Smooth muscle cell (in vitro differentiated cells): Measurements from ENCODE around the gene ISL2. TPM values are rescaled to one million over a fixed set of nuclear protein-coding genes. Genes with fewer than 3 reads are reported as not detected.

Experiments
- DNase-seq: peaks from one replicate; lab custom pipeline; 2025; ENCODE audit not compliant: unreplicated experiment; lab: John Stamatoyannopoulos, UW
- H2AFZ ChIP-seq: fragments of 200-600 bp; sonication (generic); 2 replicates; pipeline ENCODE4 v1.6.0; 2016; ENCODE audit warnings: antibody characterized with exemption, low read depth, mild to moderate bottlenecking
- H3F3A ChIP-seq: fragments of 200-600 bp; sonication (generic); 2 replicates; pipeline ENCODE4 v1.6.0; 2017; ENCODE audit warnings: antibody characterized with exemption, low read depth
- H3K27ac ChIP-seq: fragments of 200-600 bp; sonication (generic); 2 replicates; pipeline ENCODE4 v1.5.1; 2016; ENCODE audit warnings: low read depth, mild to moderate bottlenecking
- H3K27me3 ChIP-seq: fragments of 200-600 bp; sonication (generic); 2 replicates; pipeline ENCODE4 v1.6.1; 2016; ENCODE audit warnings: low read depth, mild to moderate bottlenecking
- H3K36me3 ChIP-seq: fragments of 200-600 bp; sonication (generic); 2 replicates; pipeline ENCODE4 v1.5.1; 2016; ENCODE audit warnings: low read depth
- H3K4me1 ChIP-seq: fragments of 200-600 bp; sonication (generic); 2 replicates; pipeline ENCODE4 v1.5.1; 2016; ENCODE audit warnings: low read depth
- H3K4me2 ChIP-seq: fragments of 200-600 bp; sonication (generic); 2 replicates; pipeline ENCODE4 v1.6.0; 2016; ENCODE audit warnings: mild to moderate bottlenecking
- H3K4me3 ChIP-seq: fragments of 200-600 bp; sonication (generic); 2 replicates; pipeline ENCODE4 v1.5.1; 2016; ENCODE audit warnings: mild to moderate bottlenecking
- H3K79me2 ChIP-seq: fragments of 200-600 bp; sonication (generic); 2 replicates; pipeline ENCODE4 v1.6.0; 2016; ENCODE audit warnings: low read depth, mild to moderate bottlenecking
- H3K9ac ChIP-seq: fragments of 200-600 bp; sonication (generic); 2 replicates; pipeline ENCODE4 v1.6.0; 2016; ENCODE audit warnings: low read depth
- H3K9me3 ChIP-seq: fragments of 200-600 bp; sonication (generic); replicated peaks from 2 replicates; pipeline ENCODE4 v1.5.1; 2016; ENCODE audit warnings: low read depth
- H4K20me1 ChIP-seq: fragments of 200-600 bp; sonication (generic); 2 replicates; pipeline ENCODE4 v1.6.0; 2016; ENCODE audit warnings: low read depth
- WGBS: methylation state at CpG from one replicate; pipeline ENCODE4 v1.1.7; 2016; ENCODE audit warnings: low lambda C conversion rate; 5-methylcytosine and 5-hydroxymethylcytosine counted together
- polyA plus RNA-seq: library from polyadenylated mRNA; unstranded; fragments of >200 nt; fragmentation: Nextera tagmentation; extraction: Ambion mirVana; gene quantifications from 2 replicates; pipeline ENCODE4 v1.2.1, GENCODE V29; 2016
- total RNA-seq: library from RNA; depleted of rRNA; stranded (reverse); fragments of >200 nt; gene quantifications from 2 replicates; pipeline ENCODE4 v1.2.3, GENCODE V29; 2014
- TF ChIP-seq, protein P1 (sequence below): fragments of 200-600 bp; sonication (generic); IDR thresholded peaks from 2 replicates; pipeline ENCODE4 v1.5.1; 2017; ENCODE audit warnings: borderline replicate concordance, mild to moderate bottlenecking, antibody characterized with exemption; ENCODE audit not compliant: insufficient read depth, poor library complexity, severe bottlenecking

The ISL2 gene
- total and polyA plus RNA-seq, 2 experiments from 2014 or later, result 0.22 TPM; not detected in 1

DNA sequence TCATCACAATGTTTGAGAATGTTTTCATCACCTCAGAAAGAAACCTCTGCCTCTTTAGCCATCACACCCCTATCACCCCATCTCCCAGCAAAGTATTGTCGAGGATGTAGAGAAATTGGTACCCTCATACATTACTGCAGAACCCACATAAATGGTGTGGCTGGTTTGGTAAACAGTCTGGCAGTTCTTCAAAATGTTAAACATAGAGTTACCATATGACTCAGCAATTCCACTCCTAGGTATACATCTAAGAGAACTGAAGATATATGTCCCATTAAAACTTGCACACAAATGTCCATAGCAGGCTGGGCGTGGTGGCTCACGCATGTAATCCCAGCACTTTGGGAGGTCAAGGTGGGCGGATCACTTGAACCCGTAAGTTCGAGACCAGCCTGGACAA, 16.6 kb upstream of the ISL2 start:
- Histone ChIP-seq H3F3A (no peaks in the 10 kb centered on the region), H3K4me2 (no peak overlapping the region), H3K79me2 (no peaks in the 10 kb centered on the region), H2AFZ (no peak overlapping the region), H4K20me1 (no peaks in the 10 kb centered on the region), H3K27me3 (no peaks in the 10 kb centered on the region), H3K4me1 (no peaks in the 10 kb centered on the region), H3K4me3 (no peak overlapping the region), H3K36me3 (no peaks in the 10 kb centered on the region), H3K9me3 (no peaks in the 10 kb centered on the region), H3K9ac (no peak overlapping the region), H3K27ac (no peak overlapping the region)
- TF ChIP-seq, protein P1, sequence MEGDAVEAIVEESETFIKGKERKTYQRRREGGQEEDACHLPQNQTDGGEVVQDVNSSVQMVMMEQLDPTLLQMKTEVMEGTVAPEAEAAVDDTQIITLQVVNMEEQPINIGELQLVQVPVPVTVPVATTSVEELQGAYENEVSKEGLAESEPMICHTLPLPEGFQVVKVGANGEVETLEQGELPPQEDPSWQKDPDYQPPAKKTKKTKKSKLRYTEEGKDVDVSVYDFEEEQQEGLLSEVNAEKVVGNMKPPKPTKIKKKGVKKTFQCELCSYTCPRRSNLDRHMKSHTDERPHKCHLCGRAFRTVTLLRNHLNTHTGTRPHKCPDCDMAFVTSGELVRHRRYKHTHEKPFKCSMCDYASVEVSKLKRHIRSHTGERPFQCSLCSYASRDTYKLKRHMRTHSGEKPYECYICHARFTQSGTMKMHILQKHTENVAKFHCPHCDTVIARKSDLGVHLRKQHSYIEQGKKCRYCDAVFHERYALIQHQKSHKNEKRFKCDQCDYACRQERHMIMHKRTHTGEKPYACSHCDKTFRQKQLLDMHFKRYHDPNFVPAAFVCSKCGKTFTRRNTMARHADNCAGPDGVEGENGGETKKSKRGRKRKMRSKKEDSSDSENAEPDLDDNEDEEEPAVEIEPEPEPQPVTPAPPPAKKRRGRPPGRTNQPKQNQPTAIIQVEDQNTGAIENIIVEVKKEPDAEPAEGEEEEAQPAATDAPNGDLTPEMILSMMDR, result no peak
- 91% methylated on average over 6 of the region's 6 CpGs for WGBS
- no peak for DNase-seq

GRCh38 chr15:76321171-76321570, 15.4 kb upstream of the ISL2 start:
- no peak overlapping the region for H3K4me3 ChIP-seq
- no peak for DNase-seq
- no peak overlapping the region for H3K4me2 ChIP-seq
- H4K20me1 ChIP-seq, result no peaks in the 10 kb centered on the region
- WGBS, result 74% methylated on average over 10 of the region's 10 CpGs
- no peaks in the 10 kb centered on the region for H3K79me2 ChIP-seq
- no peaks in the 10 kb centered on the region for H3K36me3 ChIP-seq
- H2AFZ ChIP-seq, result no peak overlapping the region
- no peaks in the 10 kb centered on the region for H3K9me3 ChIP-seq
- H3K27ac ChIP-seq, result no peak overlapping the region
- TF ChIP-seq, protein P1, result no peak
- H3K27me3 ChIP-seq, result no peaks in the 10 kb centered on the region
- H3K4me1 ChIP-seq, result no peaks in the 10 kb centered on the region
- no peak overlapping the region for H3K9ac ChIP-seq
- no peaks in the 10 kb centered on the region for H3F3A ChIP-seq

GRCh38 chr15:76321602-76322001, 15.0 kb upstream of the ISL2 start:
- Histone ChIP-seq H3K79me2 (no peaks in the 10 kb centered on the region), H3K27ac (no peak overlapping the region)
- WGBS, result 94% methylated on average over 5 of the region's 5 CpGs

GRCh38 chr15:76324066-76324465, 12.5 kb upstream of the ISL2 start:
- Histone ChIP-seq H3K79me2 (no peaks in the 10 kb centered on the region), H3K4me2 (peak overlapping the region; percentile 24), H2AFZ (no peak overlapping the region), H3K36me3 (no peaks in the 10 kb centered on the region), H4K20me1 (no peaks in the 10 kb centered on the region), H3K4me3 (no peak overlapping the region), H3K27ac (no peak overlapping the region), H3F3A (no peaks in the 10 kb centered on the region), H3K9me3 (no peaks in the 10 kb centered on the region), H3K27me3 (no peaks in the 10 kb centered on the region), H3K9ac (no peak overlapping the region), H3K4me1 (no peaks in the 10 kb centered on the region)
- no peak for DNase-seq
- 15% methylated on average over 3 of the region's 3 CpGs for WGBS
- TF ChIP-seq, protein P1, result no peak

More at GRCh38 chr15:76321602-76322001, 15.0 kb upstream of the ISL2 start:
- H3K4me3 ChIP-seq, result no peak overlapping the region
- H3K9me3 ChIP-seq, result no peaks in the 10 kb centered on the region
- H3K4me1 ChIP-seq, result no peaks in the 10 kb centered on the region
- no peaks in the 10 kb centered on the region for H3F3A ChIP-seq
- no peak overlapping the region for H3K9ac ChIP-seq
- no peaks in the 10 kb centered on the region for H4K20me1 ChIP-seq
- H2AFZ ChIP-seq, result no peak overlapping the region
- H3K27me3 ChIP-seq, result no peaks in the 10 kb centered on the region
- no peak for DNase-seq
- H3K4me2 ChIP-seq, result no peak overlapping the region
- no peaks in the 10 kb centered on the region for H3K36me3 ChIP-seq
- TF ChIP-seq, protein P1, result no peak
